ENCODE measurements around the gene IDH3B. TPM values are rescaled to one million over a fixed set of nuclear protein-coding genes. Genes with fewer than 3 reads are reported as not detected.
A peak's percentile ranks its signal among the peaks of the same experiment; 100 is the strongest.

The IDH3B gene
- total and polyA plus RNA-seq, 2 of the 13 experiments (the other 11 are each of a cell fraction or from before 2014, with no cell fraction given), result 215 to 254 TPM

DNA sequence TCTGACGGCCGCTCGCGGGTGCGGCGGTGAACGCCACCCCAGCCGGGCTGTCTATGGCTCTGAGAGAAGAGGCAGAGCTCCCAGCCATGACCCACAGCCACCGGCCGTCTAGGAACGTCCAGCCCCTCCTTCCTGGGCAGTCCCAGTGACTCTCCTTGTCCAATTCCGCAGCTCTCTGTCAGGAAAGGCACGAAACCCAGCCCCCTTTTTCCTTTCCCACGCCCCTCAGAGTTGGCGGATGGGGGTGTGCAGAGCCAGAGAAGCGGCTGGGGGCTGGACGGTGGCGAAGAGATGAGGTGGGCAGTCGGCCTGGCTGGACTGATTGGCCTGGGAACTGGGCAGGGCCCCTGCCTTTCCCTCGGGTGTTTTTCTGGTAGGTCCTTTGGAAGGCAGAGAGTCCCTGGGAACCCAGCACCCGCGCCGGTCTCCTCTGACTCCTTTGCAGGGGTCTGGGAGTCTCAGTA, 30.0 kb upstream of the IDH3B start (continued):
- TF ChIP-seq GABPA (IDR thresholded peaks at IDR 0.05; ENCODE audit: low read depth, low read length) (no peak), GABPA (CRISPR knock-in tag; IDR thresholded peaks at IDR 0.05; ENCODE audit: low read depth) (no peak), CBX5 (CRISPR knock-in tag; IDR thresholded peaks at IDR 0.05; ENCODE audit: borderline replicate concordance) (no peak), NFYC (CRISPR knock-in tag; IDR thresholded peaks at IDR 0.05) (no peak), RBFOX2 (IDR thresholded peaks at IDR 0.05; ENCODE audit: low read depth, low read length) (no peak), HOXD1 (CRISPR knock-in tag; IDR thresholded peaks at IDR 0.05) (no peak), NBN (conservative IDR thresholded peaks at IDR 0.05) (no peak), ZSCAN20 (CRISPR knock-in tag; IDR thresholded peaks at IDR 0.05; ENCODE audit: borderline replicate concordance) (no peak), TAF1 (CRISPR knock-in tag; IDR thresholded peaks at IDR 0.05) (no peak)
- TF ChIP-seq, protein P1, sequence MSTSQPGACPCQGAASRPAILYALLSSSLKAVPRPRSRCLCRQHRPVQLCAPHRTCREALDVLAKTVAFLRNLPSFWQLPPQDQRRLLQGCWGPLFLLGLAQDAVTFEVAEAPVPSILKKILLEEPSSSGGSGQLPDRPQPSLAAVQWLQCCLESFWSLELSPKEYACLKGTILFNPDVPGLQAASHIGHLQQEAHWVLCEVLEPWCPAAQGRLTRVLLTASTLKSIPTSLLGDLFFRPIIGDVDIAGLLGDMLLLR (CRISPR knock-in tag; IDR thresholded peaks at IDR 0.05), result peak; percentile 21; the same call in 1 of the 2 replicates

DNA sequence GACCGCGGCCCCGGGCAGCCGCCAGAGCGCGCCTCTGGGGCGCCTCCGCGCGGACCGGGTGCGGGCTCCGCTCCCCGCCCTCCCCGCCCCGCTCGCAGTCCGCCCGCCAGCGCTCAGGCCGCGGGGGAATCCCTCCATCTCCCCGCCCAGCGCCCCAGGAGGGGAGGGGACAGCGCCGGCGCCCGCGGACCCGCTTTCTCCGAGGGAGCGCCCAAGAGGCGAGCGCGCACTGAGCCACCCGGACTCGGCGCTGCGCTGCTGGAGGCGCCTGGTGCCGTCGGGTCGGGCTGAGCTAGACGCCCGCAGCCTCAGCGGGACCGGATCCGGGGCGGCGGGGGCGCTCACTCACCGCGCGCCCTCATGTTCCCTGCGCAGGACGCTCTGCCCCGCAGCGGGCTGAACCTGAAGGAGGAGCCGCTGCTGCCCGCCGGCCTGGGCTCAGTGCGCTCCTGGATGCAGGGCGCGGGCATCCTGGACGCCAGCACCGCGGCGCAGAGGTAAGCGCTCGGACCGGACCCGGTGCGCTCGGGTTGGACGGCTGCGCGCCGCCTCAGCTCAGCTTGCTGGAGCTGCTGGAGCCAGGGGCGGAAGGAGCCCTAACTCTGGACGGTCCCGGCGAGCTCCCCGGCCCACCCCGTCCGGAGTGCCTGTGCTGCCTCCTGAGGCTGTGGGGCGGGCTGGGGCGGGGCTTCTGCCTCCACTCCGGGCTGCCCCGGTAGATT, 29.4 kb upstream of the IDH3B start:
- no peaks in the 10 kb centered on the region for H3K79me2 ChIP-seq (ENCODE audit: insufficient read depth, low read length)
- WGBS (ENCODE audit: low lambda C conversion rate), result 29% methylated on average over 21 of the region's 89 CpGs
- peak overlapping the region in 2 of 3 experiments; percentile 47 to 72; a peak in 3 of 6 replicates for H3K4me3 ChIP-seq (replicated peaks in 1 of 3; ENCODE audit: insufficient read depth in 1 of 3, low read depth in 2 of 3, low read length in 3 of 3)
- no peak overlapping the region for H3K27ac ChIP-seq (ENCODE audit: extremely low read length, insufficient read depth, low read length)
- ChIA-PET CTCF (ENCODE audit: low intra/inter-chr PET ratio, low total read pairs) (no interaction called here), POLR2A (interaction anchor here (2.3 kb wide), 1 partner anchor 41 kb away, joined by 8 read pairs; the partner anchor contains the start of gene NOP56)
- H2AFZ ChIP-seq (ENCODE audit: low read length), result no peak overlapping the region
- H3K36me3 ChIP-seq (replicated peaks in 1 of 2; ENCODE audit: control insufficient read depth in 1 of 2, insufficient read depth in 2 of 2, low read length in 2 of 2), result no peaks in the 10 kb centered on the region
- in situ Hi-C loops (cut with HindIII; ENCODE audit: extremely low pct_ligation_motif_present, low pct_unique_long_range_greater_than_20kb) (no loop called here), intact Hi-C loops (cut with micrococcal nuclease; ENCODE audit: unreplicated experiment) (no loop called here)
- peaks cover 8% of the 10 kb centered on the region for H3K4me1 ChIP-seq (ENCODE audit: insufficient read depth, low read length)
- H3K9ac ChIP-seq (ENCODE audit: insufficient read depth, low read depth, low read length), result no peak overlapping the region
- ATAC-seq (peak; percentile 24), DNase-seq (ENCODE audit: low spot score) (no peak), FAIRE-seq (no peak)
- peaks cover 6% of the 10 kb centered on the region; the same call in 1 of the 2 replicates for H4K20me1 ChIP-seq (ENCODE audit: insufficient read depth, low read length)
- H3K27me3 ChIP-seq (ENCODE audit: control insufficient read depth in 1 of 2, insufficient read depth in 2 of 2, low read length in 2 of 2), result peaks cover 31 to 84% of the 10 kb centered on the region in 2 experiments
- H3K9me3 ChIP-seq (ENCODE audit: low read length), result no peaks in the 10 kb centered on the region
- BruUV-seq (replicated peaks), result no TSS peak
- peak overlapping the region; percentile 65 for H3K4me2 ChIP-seq (ENCODE audit: low read depth, low read length)
- TF ChIP-seq, protein P2, sequence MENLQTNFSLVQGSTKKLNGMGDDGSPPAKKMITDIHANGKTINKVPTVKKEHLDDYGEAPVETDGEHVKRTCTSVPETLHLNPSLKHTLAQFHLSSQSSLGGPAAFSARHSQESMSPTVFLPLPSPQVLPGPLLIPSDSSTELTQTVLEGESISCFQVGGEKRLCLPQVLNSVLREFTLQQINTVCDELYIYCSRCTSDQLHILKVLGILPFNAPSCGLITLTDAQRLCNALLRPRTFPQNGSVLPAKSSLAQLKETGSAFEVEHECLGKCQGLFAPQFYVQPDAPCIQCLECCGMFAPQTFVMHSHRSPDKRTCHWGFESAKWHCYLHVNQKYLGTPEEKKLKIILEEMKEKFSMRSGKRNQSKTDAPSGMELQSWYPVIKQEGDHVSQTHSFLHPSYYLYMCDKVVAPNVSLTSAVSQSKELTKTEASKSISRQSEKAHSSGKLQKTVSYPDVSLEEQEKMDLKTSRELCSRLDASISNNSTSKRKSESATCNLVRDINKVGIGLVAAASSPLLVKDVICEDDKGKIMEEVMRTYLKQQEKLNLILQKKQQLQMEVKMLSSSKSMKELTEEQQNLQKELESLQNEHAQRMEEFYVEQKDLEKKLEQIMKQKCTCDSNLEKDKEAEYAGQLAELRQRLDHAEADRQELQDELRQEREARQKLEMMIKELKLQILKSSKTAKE (CRISPR knock-in tag; IDR thresholded peaks at IDR 0.05; ENCODE audit: borderline replicate concordance), result 0 out of 2 replicates have a peak, but pooled peaks have one; percentile 9
- TF ChIP-seq ZNF143 (CRISPR knock-in tag; IDR thresholded peaks at IDR 0.05), result no peak
- TF ChIP-seq, protein P3, sequence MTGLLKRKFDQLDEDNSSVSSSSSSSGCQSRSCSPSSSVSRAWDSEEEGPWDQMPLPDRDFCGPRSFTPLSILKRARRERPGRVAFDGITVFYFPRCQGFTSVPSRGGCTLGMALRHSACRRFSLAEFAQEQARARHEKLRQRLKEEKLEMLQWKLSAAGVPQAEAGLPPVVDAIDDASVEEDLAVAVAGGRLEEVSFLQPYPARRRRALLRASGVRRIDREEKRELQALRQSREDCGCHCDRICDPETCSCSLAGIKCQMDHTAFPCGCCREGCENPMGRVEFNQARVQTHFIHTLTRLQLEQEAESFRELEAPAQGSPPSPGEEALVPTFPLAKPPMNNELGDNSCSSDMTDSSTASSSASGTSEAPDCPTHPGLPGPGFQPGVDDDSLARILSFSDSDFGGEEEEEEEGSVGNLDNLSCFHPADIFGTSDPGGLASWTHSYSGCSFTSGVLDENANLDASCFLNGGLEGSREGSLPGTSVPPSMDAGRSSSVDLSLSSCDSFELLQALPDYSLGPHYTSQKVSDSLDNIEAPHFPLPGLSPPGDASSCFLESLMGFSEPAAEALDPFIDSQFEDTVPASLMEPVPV (CRISPR knock-in tag; IDR thresholded peaks at IDR 0.05), result no peak
- TF ChIP-seq NFRKB (IDR thresholded peaks at IDR 0.05), result no peak
- TF ChIP-seq, protein P4, sequence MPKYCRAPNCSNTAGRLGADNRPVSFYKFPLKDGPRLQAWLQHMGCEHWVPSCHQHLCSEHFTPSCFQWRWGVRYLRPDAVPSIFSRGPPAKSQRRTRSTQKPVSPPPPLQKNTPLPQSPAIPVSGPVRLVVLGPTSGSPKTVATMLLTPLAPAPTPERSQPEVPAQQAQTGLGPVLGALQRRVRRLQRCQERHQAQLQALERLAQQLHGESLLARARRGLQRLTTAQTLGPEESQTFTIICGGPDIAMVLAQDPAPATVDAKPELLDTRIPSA (CRISPR knock-in tag; IDR thresholded peaks at IDR 0.05; ENCODE audit: borderline replicate concordance), result no peak
- TF ChIP-seq, protein P5, sequence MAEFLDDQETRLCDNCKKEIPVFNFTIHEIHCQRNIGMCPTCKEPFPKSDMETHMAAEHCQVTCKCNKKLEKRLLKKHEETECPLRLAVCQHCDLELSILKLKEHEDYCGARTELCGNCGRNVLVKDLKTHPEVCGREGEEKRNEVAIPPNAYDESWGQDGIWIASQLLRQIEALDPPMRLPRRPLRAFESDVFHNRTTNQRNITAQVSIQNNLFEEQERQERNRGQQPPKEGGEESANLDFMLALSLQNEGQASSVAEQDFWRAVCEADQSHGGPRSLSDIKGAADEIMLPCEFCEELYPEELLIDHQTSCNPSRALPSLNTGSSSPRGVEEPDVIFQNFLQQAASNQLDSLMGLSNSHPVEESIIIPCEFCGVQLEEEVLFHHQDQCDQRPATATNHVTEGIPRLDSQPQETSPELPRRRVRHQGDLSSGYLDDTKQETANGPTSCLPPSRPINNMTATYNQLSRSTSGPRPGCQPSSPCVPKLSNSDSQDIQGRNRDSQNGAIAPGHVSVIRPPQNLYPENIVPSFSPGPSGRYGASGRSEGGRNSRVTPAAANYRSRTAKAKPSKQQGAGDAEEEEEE (CRISPR knock-in tag; IDR thresholded peaks at IDR 0.05; ENCODE audit: borderline replicate concordance), result no peak
- TF ChIP-seq CHCHD3 (CRISPR knock-in tag; IDR thresholded peaks at IDR 0.05), result no peak

Data from HepG2 (cell line).